ENCODE results near the gene OSBPL1A. TPM values are rescaled to one million over a fixed set of nuclear protein-coding genes. Genes with fewer than 3 reads are reported as not detected.

Gene OSBPL1A
- total and polyA plus RNA-seq, 2 experiments from 2014 or later = 24.6 to 31.3 TPM

DNA sequence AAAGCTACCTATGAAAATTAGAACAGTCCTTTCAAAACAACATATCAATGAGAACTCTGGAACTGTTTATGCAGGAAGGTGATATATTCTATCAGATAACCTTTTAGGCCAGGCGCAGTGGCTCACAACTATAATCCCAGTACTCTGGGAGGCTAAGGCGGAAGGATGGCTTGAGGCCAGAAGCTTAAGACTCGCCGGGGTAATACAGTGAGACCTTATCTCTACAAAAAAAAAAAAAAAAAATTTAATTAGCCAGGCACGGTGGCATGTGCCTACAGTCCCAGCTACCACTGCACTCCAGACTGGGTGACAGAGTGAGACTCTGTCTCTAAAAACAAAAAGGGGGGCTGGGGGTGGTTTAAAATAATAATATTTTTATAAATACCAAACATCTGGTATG, 77.9 kb downstream of the OSBPL1A start:
- Histone ChIP-seq H4K20me1 (ENCODE audit: insufficient read depth, poor library complexity, severe bottlenecking) (no peaks in the 10 kb centered on the region), H3K9me2 (replicated peaks; ENCODE audit: insufficient read depth) (no peaks in the 10 kb centered on the region), H3K36me3 (replicated peaks; ENCODE audit: insufficient read depth, low read depth) (no peaks in the 10 kb centered on the region), H3K4me3 (no peak overlapping the region), H3K4me1 (ENCODE audit: insufficient read depth) (no peaks in the 10 kb centered on the region), H2AFZ (no peak overlapping the region), H3K79me2 (no peaks in the 10 kb centered on the region), H3K4me2 (no peak overlapping the region), H3K9me3 (ENCODE audit: low read depth) (no peaks in the 10 kb centered on the region), H3K27ac (no peak overlapping the region), H3K27me3 (no peaks in the 10 kb centered on the region)
- TF ChIP-seq EZH2 (IDR thresholded peaks at IDR 0.05; ENCODE audit: borderline replicate concordance) = no peak
- TF ChIP-seq, protein P1, sequence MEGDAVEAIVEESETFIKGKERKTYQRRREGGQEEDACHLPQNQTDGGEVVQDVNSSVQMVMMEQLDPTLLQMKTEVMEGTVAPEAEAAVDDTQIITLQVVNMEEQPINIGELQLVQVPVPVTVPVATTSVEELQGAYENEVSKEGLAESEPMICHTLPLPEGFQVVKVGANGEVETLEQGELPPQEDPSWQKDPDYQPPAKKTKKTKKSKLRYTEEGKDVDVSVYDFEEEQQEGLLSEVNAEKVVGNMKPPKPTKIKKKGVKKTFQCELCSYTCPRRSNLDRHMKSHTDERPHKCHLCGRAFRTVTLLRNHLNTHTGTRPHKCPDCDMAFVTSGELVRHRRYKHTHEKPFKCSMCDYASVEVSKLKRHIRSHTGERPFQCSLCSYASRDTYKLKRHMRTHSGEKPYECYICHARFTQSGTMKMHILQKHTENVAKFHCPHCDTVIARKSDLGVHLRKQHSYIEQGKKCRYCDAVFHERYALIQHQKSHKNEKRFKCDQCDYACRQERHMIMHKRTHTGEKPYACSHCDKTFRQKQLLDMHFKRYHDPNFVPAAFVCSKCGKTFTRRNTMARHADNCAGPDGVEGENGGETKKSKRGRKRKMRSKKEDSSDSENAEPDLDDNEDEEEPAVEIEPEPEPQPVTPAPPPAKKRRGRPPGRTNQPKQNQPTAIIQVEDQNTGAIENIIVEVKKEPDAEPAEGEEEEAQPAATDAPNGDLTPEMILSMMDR (IDR thresholded peaks at IDR 0.05; ENCODE audit: poor library complexity) = no peak
- no peak for TF ChIP-seq EZH2phosphoT487 (IDR thresholded peaks at IDR 0.05; ENCODE audit: low read depth, severe bottlenecking, unreplicated experiment)
- WGBS (ENCODE audit: low lambda C conversion rate, missing lambda C conversion rate) = 43% methylated on average over 5 of the region's 5 CpGs
- no peak for DNase-seq (ENCODE audit: low spot score)

DNA sequence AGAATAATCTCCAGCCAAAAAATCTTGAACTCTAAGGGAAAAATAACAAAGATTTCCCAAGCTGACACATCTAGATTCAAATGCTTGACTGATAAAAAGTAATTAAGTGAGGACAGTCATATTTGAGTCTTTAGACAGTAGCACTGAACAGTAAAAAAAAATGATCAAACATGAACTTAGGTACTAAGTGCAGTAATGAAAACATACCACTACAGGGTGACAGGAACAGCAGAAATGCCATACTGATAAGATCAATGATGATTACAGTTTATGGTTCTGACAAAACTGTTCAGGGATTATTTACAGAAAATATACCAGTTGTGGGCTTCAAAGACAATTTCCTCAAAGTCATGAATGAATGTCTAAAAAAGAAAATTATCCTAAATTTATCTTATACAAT, 80.3 kb downstream of the OSBPL1A start:
- H3K4me1 ChIP-seq (ENCODE audit: insufficient read depth) = no peaks in the 10 kb centered on the region
- no peak overlapping the region for H2AFZ ChIP-seq
- H4K20me1 ChIP-seq (ENCODE audit: insufficient read depth, poor library complexity, severe bottlenecking) = no peaks in the 10 kb centered on the region
- no peak for DNase-seq (ENCODE audit: low spot score)
- H3K36me3 ChIP-seq (replicated peaks; ENCODE audit: insufficient read depth, low read depth) = no peaks in the 10 kb centered on the region
- H3K4me3 ChIP-seq = no peak overlapping the region
- TF ChIP-seq, protein P1 (IDR thresholded peaks at IDR 0.05; ENCODE audit: poor library complexity) = no peak
- no peak for TF ChIP-seq EZH2phosphoT487 (IDR thresholded peaks at IDR 0.05; ENCODE audit: low read depth, severe bottlenecking, unreplicated experiment)
- no peak for TF ChIP-seq EZH2 (IDR thresholded peaks at IDR 0.05; ENCODE audit: borderline replicate concordance)
- no peaks in the 10 kb centered on the region for H3K27me3 ChIP-seq
- no peaks in the 10 kb centered on the region for H3K79me2 ChIP-seq
- H3K4me2 ChIP-seq = no peak overlapping the region
- H3K9me3 ChIP-seq (ENCODE audit: low read depth) = no peaks in the 10 kb centered on the region
- H3K9me2 ChIP-seq (replicated peaks; ENCODE audit: insufficient read depth) = no peaks in the 10 kb centered on the region
- H3K27ac ChIP-seq = no peak overlapping the region

DNA sequence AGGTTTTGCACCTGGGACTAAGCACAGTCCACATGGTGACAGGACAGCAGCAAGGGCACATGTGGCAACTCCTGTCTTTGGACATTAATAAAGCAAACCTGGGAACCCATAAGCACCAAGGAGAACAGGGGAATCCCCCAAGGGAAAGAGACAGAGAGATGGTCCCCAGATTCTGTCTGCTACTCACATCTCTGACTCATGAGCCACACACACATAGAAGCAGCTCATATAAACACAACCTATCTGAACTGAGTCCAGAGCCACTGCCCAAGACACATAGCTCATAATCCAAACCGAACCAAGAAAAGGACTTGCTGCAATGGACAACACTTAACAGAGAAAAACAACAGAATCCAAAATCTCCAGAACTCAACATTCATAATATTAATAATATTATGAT, 82.5 kb downstream of the OSBPL1A start:
- Histone ChIP-seq H3K9me2 (replicated peaks; ENCODE audit: insufficient read depth) (no peaks in the 10 kb centered on the region), H3K4me2 (no peak overlapping the region), H4K20me1 (ENCODE audit: insufficient read depth, poor library complexity, severe bottlenecking) (no peaks in the 10 kb centered on the region), H3K27ac (no peak overlapping the region), H3K27me3 (no peaks in the 10 kb centered on the region), H3K4me1 (ENCODE audit: insufficient read depth) (no peaks in the 10 kb centered on the region), H3K4me3 (no peak overlapping the region), H3K9me3 (ENCODE audit: low read depth) (no peaks in the 10 kb centered on the region), H3K36me3 (replicated peaks; ENCODE audit: insufficient read depth, low read depth) (no peaks in the 10 kb centered on the region), H2AFZ (no peak overlapping the region), H3K79me2 (no peaks in the 10 kb centered on the region)
- no peak for TF ChIP-seq EZH2 (IDR thresholded peaks at IDR 0.05; ENCODE audit: borderline replicate concordance)
- 95% methylated on average over 1 of the region's 1 CpG for WGBS (ENCODE audit: low lambda C conversion rate, missing lambda C conversion rate)
- no peak for DNase-seq (ENCODE audit: low spot score)

DNA sequence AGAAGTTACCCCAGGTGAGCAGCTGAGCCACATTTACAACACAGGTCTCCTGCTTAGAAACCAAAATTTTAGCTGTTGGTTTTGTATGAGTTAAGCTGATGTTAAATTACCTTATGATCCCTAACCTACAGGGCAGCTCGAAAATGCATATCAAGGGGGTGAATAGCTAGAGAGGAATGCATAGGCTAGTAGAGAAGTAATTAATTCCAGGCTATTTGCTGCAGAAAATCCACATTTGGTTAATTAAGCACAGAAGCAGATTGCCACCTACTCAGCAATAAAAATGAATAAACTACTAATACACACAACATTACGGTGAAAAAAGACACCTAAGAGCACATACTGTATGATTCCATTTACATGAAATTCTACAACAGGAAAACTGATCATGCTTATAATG, 91.4 kb downstream of the OSBPL1A start:
- H3K9me2 ChIP-seq (replicated peaks; ENCODE audit: insufficient read depth) = no peaks in the 10 kb centered on the region
- no peaks in the 10 kb centered on the region for H3K36me3 ChIP-seq (replicated peaks; ENCODE audit: insufficient read depth, low read depth)
- H3K4me1 ChIP-seq (ENCODE audit: insufficient read depth) = no peaks in the 10 kb centered on the region
- H3K79me2 ChIP-seq = no peaks in the 10 kb centered on the region
- H4K20me1 ChIP-seq (ENCODE audit: insufficient read depth, poor library complexity, severe bottlenecking) = no peaks in the 10 kb centered on the region
- no peak overlapping the region for H2AFZ ChIP-seq
- TF ChIP-seq, protein P1 (IDR thresholded peaks at IDR 0.05; ENCODE audit: poor library complexity) = no peak
- TF ChIP-seq EZH2phosphoT487 (IDR thresholded peaks at IDR 0.05; ENCODE audit: low read depth, severe bottlenecking, unreplicated experiment) = no peak
- TF ChIP-seq EZH2 (IDR thresholded peaks at IDR 0.05; ENCODE audit: borderline replicate concordance) = no peak
- no peak overlapping the region for H3K27ac ChIP-seq
- H3K9me3 ChIP-seq (ENCODE audit: low read depth) = no peaks in the 10 kb centered on the region
- WGBS (ENCODE audit: low lambda C conversion rate, missing lambda C conversion rate) = 82% methylated on average over 2 of the region's 2 CpGs
- H3K4me2 ChIP-seq = no peak overlapping the region
- H3K27me3 ChIP-seq = no peaks in the 10 kb centered on the region
- H3K4me3 ChIP-seq = no peak overlapping the region
- no peak for DNase-seq (ENCODE audit: low spot score)
